HG02642 (cell line): ENCODE data around the gene DDB1.

ENCODE experiments used
- ATAC-seq: cut with Tn5 transposase; IDR thresholded peaks from one replicate; pipeline ENCODE4 v1.9.1; 2021; ENCODE audit warnings: mild to moderate bottlenecking; ENCODE audit not compliant: unreplicated experiment, poor library complexity

The DDB1 gene

DNA sequence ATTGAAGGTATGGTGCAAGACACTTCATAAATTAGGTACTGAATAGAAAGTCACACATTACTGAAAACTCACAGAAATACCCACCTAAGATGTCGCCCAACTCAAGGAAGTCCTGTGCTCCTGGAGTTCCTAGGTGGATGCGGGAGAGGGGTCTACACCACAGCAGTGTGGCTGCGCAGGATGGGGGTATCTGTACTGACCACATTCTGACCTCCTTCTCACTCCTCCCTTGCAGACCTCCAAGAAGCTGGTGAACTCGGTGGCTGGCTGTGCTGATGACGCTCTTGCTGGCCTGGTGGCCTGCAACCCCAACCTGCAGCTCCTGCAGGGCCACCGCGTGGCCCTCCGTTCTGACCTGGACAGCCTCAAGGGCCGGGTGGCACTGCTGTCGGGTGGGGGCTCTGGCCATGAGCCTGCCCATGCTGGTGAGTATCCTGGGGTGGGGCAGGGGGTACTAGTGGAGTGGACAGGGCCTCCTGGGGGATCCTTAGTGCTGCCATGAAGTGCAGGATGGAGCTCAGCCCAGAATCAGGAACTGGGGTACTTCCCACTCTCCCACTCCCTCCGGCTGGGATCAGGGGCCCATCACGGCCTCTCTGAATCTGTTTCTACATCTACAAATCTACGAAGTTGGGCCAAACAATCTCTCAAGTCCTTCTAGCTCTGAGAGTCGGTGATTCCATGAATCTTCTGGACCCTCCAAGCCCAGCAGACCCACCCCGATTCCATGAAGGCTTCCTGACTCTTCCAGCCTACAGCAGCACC is 5.0 kb upstream of the DDB1 start:
- no peak for ATAC-seq

- peak; percentile 51 for ATAC-seq
Measured at GRCh38 chr11:61336171-61336935, 3.4 kb upstream of the DDB1 start.

- no peak for ATAC-seq
Measured at GRCh38 chr11:61335355-61335710, 2.4 kb upstream of the DDB1 start.

GRCh38 chr11:61334434-61335354 is 1.8 kb upstream of the DDB1 start:
- no peak for ATAC-seq

GRCh38 chr11:61333550-61334433 is 887 bp upstream of the DDB1 start:
- ATAC-seq = no peak

DNA sequence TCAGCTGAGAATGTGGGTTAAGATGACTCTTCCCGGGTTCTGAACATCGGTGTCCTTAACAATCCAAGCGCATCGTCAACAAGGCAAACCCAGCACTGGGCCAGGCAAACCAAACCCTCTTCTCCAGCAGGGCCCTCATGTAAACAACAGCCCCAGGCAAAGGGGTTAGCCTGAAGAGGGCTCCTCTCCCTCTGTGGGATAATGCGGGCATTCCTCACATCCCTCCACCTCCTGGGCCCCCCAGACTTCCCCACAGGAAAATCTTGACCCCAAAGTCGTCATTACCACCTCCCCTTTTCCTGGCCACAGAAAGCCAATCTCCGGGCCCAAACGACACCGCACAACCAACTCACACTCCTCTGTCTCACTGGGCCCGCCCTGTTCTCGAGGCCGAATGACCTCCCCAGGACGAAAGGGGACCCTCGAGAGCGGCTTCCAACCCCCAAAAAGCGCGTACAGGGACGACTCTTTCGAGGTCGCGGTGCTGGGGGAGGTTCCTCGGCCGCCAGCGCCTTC is 566 bp downstream of the DDB1 start:
- no peak for ATAC-seq

DNA sequence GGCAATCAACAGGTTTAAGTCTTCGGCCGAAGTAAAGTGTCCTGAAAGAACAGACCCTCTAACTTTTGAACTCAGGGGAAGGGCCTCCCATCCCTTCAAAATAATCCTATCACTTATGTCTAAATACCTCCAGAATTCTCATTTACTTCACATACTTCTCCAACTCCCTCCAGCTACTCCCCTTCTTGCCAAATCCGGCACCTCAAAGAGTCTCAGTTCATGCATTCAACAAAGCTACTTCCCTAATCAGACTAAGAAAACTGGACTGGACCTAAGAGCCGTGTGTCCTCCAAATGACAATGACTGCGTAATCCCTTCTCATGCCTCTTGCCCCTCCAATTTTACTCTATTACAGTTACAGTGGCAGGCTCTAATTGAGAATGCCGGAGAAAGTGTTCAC is 1.3 kb downstream of the DDB1 start:
- ATAC-seq = no peak

- ATAC-seq = no peak
Measured at GRCh38 chr11:61329871-61330270, 3.0 kb downstream of the DDB1 start.

- ATAC-seq = no peak
Measured at GRCh38 chr11:61328351-61328750, 4.6 kb downstream of the DDB1 start.

- no peak for ATAC-seq
Measured at GRCh38 chr11:61327669-61328071, 5.2 kb downstream of the DDB1 start.

GRCh38 chr11:61325649-61326414 is 7.1 kb downstream of the DDB1 start:
- ATAC-seq = no peak

DNA sequence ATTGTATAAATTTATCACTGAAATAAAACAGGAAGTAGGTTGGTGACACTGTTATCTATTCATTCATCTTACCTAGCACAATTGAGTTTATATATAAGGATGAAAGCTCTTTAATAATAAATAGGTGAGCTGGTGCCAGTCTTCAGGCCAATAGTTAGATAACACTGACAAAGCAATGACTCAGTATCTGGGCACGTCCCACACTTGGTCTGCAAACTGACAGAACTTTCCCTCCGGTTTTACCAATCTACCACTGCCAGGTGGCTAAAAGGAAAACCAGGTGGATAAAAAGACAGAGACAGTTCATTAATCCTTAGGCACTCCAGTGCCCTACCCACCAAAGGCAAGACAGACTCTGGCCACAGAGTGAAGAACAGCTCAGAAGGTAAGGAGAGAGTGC is 17.6 kb downstream of the DDB1 start:
- ATAC-seq = no peak

DNA sequence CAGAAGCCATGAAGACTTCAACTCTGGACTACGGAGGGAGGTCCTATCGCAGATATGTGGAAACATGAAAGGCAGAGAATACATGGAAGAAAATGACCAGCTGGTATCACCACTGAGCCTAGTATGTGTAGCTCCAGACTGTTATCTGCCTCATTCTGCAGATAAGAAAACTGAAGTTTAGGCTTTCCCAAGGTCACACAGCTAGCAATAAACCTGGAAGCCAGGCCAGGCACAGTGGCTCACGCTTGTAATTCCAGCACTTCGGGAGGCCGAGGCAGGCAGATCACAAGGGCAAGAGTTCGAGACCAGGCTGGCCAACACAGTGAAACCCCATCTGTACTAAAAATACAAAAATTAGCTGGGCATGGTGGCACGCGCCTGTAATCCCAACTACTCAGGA is 22.2 kb downstream of the DDB1 start:
- no peak for ATAC-seq

GRCh38 chr11:61309739-61310138 is 23.2 kb downstream of the DDB1 start:
- no peak for ATAC-seq

DNA sequence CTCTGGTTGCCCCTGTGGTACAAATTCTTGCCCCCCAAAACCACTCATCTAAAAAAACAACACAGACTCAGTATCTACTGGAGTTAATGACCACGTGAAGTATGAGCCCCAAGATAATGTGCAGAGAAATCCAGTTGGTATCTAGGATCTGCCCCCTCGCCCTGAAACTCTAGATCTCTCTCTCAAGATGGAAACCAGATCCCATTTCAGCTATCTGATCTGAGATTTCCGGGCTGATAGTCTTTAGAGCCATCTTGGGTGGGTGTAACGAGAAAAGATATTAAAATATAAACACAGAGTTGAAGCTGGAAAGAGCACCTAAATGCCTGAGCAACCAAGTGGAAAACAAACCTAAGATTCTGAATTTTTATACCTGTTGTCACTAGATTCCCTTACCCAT is 23.8 kb downstream of the DDB1 start:
- no peak for ATAC-seq

GRCh38 chr11:61307354-61307753 is 25.6 kb downstream of the DDB1 start:
- ATAC-seq = no peak

GRCh38 chr11:61306221-61306620 is 26.7 kb downstream of the DDB1 start:
- ATAC-seq = no peak

DNA sequence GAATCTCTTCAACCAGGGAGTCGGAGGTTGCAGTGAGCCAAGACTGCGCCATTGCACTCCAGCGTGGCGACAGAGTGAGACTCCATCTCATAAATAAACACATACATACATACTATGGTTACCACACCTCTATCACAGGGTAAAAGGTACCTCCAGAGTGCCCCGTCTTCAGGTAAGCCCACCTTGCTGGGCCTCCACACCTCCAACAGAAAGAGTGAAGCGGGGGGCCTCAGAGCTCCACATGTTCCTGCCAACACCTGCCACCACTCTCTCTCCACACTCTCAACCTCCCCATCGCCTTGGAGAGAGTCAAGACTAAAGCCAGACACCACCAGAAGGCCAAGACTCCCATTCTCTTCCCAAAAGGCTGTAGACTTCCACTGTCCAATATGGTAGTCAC is 27.5 kb downstream of the DDB1 start:
- ATAC-seq = no peak

GRCh38 chr11:61303725-61304124 is 29.2 kb downstream of the DDB1 start:
- no peak for ATAC-seq
